HG02970 (cell line): ENCODE measurements around the gene HPN.
"Not testable (repeated sequence)": the region's sequence is repeated elsewhere in the genome, so short reads cannot be mapped to it uniquely, and the experiment has no call there.

Experiments used
- ATAC-seq: cut with Tn5 transposase; IDR thresholded peaks from one replicate; pipeline ENCODE4 v1.9.1; 2021; ENCODE audit warnings: mild to moderate bottlenecking, moderate library complexity, moderate number of reproducible peaks; ENCODE audit not compliant: unreplicated experiment, low FRiP score

Gene HPN

DNA sequence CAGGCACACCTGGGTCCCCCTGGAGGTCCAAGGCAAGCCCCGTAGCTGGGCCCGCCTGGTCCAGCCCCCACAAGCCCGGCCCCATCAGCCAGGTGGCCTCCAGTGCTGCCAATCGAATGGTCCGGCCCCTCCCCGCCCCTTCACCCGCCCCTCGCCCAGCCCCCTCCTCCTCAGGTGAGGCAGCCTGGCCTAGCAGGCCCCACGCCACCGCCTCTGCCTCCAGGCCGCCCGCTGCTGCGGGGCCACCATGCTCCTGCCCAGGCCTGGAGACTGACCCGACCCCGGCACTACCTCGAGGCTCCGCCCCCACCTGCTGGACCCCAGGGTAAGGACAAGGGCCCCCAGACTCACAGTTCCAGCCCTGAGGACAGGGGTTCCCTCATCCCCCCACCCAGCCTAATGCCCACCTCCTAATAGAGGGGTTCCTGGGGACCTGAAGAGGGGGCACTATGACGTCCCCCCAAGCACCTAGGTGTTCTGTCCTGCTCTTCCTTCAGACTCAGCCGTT is at the start of gene HPN:
TSS of gene HPN (plus strand) at position 174 of the 508 bp plus-strand sequence. CDS start 786 bp downstream, outside the sequence.
- ATAC-seq, result no peak

- not testable (repeated sequence) for ATAC-seq
Measured at GRCh38 chr19:34992582-34992981, 48.9 kb upstream of the HPN start.

- no peak for ATAC-seq
Measured at GRCh38 chr19:34994286-34994642, 47.3 kb upstream of the HPN start.

DNA sequence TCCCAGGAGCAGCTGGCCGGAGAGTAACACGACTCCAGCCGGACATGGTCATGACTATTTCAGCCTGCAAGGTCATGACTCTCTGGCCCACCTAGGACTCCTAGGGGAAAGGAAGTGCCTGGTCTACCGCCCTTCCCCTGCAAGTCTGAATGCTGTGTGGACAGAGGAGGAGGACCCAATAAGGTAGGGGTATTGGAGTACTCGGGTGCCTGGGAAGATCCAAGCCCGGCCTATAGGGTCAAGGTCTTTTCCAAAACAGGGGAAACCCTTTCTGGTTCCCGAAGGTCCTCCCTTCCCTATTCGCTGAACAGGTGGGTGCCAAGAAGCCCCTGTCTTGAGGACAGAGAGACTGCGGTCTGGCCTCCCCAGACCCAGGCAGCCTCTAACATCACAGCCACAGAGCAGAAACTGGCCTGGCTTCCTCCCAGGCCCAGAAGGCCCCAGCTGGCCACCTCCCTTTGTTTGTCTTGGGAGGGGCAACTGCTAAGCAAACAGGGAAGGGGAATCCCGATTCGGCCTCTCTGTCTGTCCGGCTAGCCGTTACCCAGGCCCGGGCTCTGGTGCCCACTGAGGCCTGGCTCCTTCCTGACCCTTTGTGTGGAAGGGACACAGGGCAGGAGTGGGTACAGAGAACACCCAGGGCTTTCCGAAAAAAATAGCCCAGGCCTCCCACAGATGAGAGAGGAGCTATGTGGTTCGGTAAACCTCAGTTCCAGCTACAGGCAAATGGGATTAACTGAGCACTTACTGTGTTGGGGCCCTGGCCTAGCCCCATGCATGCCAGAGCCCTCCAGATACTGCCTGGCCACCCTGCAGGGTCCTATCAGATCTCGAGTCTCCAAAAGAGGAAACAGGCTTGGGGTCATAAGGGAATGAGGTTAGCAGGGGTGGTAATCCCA is 46.6 kb upstream of the HPN start:
- ATAC-seq, result no peak

DNA sequence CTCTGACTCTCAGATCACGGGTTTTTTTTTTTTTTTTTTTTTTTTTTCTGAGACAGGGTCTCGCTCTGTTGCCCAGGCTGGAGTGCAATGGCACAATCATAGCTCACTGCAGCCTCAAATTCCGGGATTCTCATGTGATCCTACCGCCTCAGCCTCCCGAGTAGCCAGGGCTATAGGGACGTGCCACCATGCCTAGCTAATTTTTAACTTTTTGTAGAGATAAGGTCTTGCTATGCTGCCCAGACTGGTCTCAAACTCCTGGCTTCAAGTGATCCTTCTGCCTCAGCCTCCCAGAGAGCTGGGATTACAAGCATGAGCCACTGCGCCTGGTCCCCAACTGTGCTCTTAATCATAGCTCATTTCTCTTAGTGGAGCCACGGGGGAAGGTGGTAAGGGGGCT is 46.0 kb upstream of the HPN start:
- no peak for ATAC-seq

DNA sequence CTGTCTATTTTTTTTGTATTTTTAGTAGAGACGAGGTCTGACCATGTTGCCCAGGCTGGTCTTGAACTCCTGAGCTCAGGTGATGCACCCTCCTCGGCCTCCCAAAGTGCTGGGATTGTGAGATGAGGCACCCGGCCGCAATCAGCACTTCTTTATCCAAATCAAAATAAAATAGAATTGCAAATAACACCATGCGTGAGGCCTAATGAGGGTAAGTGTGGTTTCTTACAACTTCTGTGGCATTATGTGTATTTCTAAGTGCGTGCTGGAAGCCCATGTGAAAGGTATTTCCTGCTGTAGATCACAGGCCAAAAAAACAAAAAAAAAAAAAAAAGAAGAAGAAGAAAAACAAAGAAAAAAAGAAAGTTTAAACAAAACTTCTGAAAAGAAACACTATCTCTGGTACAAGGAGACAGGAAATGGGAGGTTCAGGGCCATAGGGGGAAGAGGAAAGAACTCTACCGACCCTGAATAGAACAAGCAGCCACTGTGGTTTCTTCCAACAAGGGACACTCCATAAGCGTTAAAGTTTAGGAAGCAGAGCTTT is 44.4 kb upstream of the HPN start:
- ATAC-seq, result no peak

DNA sequence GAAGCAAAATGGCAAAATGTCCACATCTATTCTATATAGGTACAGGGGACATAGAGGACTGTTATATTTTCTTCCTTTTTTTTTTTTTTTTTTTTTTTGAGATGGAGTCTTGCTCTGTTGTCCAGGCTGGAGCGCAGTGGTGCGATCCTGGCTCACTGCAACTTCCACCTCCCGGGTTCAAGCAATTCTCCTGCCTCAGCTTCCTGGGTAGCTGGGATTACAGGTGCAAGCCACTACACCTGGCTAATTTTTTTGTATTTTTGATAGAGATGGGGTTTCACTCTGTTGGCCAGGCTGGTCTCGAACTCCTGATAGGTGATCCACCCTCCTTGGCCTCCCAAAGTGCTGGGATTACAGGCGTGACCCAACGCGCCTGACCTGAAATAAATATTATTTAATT is 43.3 kb upstream of the HPN start:
- not testable (repeated sequence) for ATAC-seq

DNA sequence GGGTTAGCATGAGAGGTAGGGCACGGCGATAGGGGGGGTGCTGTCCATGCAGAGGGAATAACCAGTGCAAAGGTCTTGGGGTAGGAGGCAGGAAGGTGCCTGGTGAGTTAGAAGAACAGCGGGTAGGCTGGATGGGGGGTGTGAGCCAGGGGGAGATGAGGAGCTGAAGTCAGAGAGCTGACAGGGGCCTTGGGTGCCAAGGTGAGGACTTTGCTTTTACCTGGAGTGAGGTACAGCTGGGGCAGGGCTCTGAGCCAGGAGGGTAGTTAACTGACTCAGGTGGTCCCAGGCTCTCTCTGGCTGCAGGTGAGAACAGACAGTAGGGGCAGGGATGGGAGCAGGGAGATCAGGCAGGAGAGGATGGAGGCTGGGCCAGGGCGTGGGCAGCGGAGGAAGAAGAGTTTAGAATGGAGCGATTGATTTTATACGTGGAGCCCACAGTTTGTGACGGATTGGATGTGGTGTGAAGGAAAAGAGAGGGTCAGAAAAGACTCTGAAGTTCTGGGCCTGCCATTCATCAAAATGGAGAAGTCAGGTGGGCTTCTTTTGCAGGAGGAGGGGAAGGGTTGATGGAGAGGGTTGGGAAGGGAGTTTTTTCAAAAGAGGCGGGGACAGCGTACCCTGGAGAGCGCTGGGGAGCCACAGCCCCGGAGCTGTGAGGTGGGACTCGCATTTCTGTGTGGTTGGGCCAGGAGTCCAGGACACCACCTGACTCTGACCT is 42.6 kb upstream of the HPN start:
- ATAC-seq, result no peak

DNA sequence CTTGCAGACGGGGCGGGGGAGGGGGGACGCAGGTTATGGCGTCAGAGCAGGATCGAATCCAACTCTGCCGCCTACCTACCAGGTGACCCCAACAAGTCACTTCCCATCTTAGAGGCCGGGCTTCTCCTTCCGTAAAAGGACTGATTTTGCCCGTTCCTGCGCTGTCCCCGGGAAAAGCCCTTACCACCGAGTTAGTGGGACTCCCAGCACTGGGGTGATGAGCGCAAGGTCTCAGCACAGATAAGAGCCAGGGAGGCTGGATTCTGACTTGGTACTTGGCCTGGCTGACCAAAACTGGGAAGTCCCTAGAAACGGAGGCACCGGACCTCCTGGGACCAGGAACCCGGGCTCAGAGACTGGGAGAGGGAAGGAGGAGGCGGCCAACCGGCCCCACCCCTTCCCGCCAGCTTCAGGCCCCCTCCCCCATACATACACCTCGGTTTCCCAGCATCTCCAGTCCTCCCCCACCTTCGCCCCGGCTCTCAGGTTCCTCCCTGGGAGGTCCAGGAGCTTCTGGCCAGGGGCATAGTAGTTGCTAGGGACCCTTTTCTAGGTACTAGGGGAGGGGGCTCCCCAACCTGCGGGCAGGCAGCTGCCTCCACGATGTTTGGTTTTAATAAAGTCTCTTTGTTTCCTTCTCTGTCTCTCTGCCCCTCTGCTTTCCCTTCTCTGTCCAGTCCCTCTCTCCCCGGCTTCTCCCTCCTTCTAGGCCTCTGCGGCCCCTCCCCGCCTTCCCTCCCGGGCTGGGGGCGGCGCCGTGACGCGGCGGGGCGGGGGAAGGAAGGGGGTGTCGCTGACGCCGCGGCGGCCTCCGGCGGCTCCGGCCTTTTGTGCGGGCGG is 41.8 kb upstream of the HPN start, which contains the start of gene GRAMD1A:
TSS of gene GRAMD1A (plus strand) at position 826 of the 840 bp plus-strand sequence. CDS start 156 bp downstream, outside the sequence.
- no peak for ATAC-seq

- ATAC-seq, result no peak
Measured at GRCh38 chr19:35000338-35000646, 41.2 kb upstream of the HPN start.

DNA sequence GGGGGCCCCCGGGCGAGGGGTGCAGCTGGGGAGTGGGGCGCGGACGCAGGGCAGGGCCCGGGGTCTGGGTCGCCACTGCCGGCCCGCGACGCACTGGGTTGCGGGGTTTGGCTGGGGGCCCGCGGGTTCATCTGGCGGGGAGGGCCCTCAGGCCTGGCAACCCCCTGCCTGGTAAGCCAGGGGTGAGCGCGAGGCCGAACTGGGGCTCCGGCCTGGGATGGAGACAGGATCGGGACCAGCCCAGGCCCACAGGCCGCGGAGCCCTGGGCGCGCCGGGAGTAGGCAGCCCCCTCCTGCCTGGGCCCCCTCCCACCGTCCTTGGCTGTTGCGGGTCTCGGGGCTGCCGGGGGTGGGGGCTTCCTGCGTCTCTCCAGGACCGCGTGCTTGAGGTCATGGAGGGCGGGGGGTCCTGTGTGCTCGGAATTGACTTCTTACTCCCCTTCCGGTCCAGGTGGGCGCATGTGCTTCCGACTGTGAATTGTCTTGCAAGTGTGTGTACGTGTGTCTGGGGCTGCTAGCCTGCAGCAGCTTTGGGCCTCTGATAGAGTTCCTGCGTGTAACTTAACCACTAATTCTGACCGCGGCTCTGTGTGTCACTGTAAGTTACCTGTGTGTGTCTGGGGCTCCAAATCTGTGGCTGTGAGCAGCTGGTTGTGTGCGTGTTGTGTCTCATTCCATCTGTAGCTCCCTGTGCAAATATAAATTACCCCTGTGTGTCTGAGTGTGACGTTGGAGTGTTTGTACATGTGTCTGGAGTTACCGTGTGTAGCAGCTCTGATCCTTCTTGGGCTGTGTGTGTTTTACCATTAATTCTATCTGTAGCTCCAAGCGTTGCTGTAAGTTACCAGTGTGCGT is 40.6 kb upstream of the HPN start:
- no peak for ATAC-seq

DNA sequence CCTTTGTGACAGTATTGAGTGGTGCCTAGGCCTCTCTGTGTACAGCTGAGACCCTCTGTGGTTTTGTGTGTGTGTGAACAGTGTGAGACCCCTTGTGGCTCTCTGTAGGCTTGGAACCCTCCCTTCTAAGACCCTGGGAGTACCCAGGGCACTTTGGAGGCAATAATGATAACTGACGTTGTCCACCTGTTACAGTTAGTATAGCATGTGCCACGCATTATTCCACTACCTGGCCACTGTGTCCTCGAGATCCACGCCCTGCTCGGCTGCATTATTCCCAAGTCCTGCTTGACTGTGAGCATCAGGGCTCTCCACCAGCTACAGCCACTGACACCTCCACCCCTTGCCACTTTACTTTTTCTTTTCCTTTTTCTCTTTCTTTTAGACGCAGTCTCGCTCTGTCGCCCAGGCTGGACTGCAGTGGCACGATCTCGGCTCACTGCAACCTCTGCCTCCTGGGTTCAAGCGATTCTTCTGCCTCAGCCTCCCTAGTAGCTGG is 39.4 kb upstream of the HPN start:
- ATAC-seq, result no peak

GRCh38 chr19:35004517-35005255 is 36.8 kb upstream of the HPN start:
- no peak for ATAC-seq

- no peak for ATAC-seq
Measured at GRCh38 chr19:35005256-35005977, 36.1 kb upstream of the HPN start.

- not testable (repeated sequence) for ATAC-seq
Measured at GRCh38 chr19:35006007-35006341, 35.5 kb upstream of the HPN start.

GRCh38 chr19:35006342-35006998 is 35.1 kb upstream of the HPN start:
- no peak for ATAC-seq

DNA sequence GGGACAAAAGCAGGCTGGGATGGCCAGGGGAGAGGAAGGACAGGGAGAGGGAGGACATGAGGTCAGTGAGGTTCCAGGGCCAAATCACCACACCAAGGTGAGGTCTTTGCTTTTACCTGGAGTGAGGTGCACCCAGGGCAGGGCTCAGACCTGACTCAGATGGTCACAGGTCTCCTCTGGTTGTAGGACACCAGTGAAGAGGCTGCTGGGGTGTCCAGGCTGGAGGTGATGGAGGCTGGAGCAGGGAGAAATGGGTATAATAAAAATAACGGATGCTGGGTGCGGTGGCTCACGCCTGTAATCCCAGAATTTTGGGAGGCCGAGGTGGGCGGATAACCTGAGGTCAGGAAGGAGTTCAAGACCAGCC is 34.5 kb upstream of the HPN start:
- no peak for ATAC-seq

GRCh38 chr19:35007427-35007826 is 34.1 kb upstream of the HPN start:
- not testable (repeated sequence) for ATAC-seq
